ENCODE data around the gene MACROD2. TPM values are rescaled to one million over a fixed set of nuclear protein-coding genes. Genes with fewer than 3 reads are reported as not detected.

The MACROD2 gene
- total and polyA plus RNA-seq, 2 donors (not counting 1 experiment from before 2014, with no cell fraction given) = 5.3 to 6.7 TPM

- WGBS (ENCODE audit: insufficient coverage) = 86% methylated on average over 1 of the region's 3 CpGs
- intact Hi-C loops (cut with micrococcal nuclease) = no loop called here
- ChIA-PET POLR2A (no interaction called here), CTCF (no interaction called here)
- H3K4me3 ChIP-seq (ENCODE audit: control extremely low read depth in 1 of 5, extremely low read depth in 1 of 5, insufficient read depth in 1 of 5, low read depth in 2 of 5, low read length in 4 of 5) = no peak overlapping the region
- Mint-ChIP-seq H3K4me3 (no peak overlapping the region), H3K27ac (no peak overlapping the region), H3K27me3 (peaks cover 13% of the 10 kb centered on the region), H3K9me3 (ENCODE audit: insufficient read depth) (peaks cover 3% of the 10 kb centered on the region), H3K4me1 (no peaks in the 10 kb centered on the region)
- no peaks in the 10 kb centered on the region for H3K79me2 ChIP-seq (ENCODE audit: control insufficient read depth, insufficient read depth, low read length)
- no peak overlapping the region for H3K9ac ChIP-seq (ENCODE audit: low read length)
- no peaks in the 10 kb centered on the region for H3K4me1 ChIP-seq (ENCODE audit: control insufficient read depth in 2 of 2, insufficient read depth in 2 of 2, low read length in 2 of 2)
- no peak for TF ChIP-seq CTCF (IDR thresholded peaks at IDR 0.05)
- no peak for TF ChIP-seq EZH2 (IDR thresholded peaks at IDR 0.05; ENCODE audit: borderline replicate concordance, insufficient read depth, low read depth, low read length, poor library complexity, severe bottlenecking)
- no peak overlapping the region for H2AFZ ChIP-seq (ENCODE audit: insufficient read depth, low read depth, low read length, poor library complexity, severe bottlenecking)
- H3K9me3 ChIP-seq (ENCODE audit: control extremely low read depth in 1 of 3, control insufficient read depth in 2 of 3, insufficient read depth in 1 of 3, low read length in 2 of 3) = peaks cover 0 to 1% (median 0%) of the 10 kb centered on the region in 3 donors
- no peak for DNase-seq
- no peak for ATAC-seq (ENCODE audit: low read depth)
- H3K27me3 ChIP-seq (replicated peaks in 1 of 4; ENCODE audit: control extremely low read depth in 1 of 4, control insufficient read depth in 3 of 4, insufficient read depth in 4 of 4, low read length in 3 of 4) = no peaks in the 10 kb centered on the region
- no peak overlapping the region for H3K4me2 ChIP-seq (replicated peaks; ENCODE audit: low read depth, low read length, poor library complexity, severe bottlenecking)
- no peaks in the 10 kb centered on the region for H3K36me3 ChIP-seq (replicated peaks in 1 of 2; ENCODE audit: control extremely low read depth in 1 of 2, control insufficient read depth in 1 of 2, extremely low read depth in 1 of 2, insufficient read depth in 2 of 2, low read length in 1 of 2)
- no peaks in the 10 kb centered on the region for H4K20me1 ChIP-seq (ENCODE audit: control insufficient read depth, insufficient read depth, low read length, poor library complexity, severe bottlenecking)
- H3K27ac ChIP-seq (ENCODE audit: low read length in 2 of 2) = no peak overlapping the region
These were observed 882.1 kb downstream of the MACROD2 start for GRCh38 chr20:14877301-14878028.

- Histone ChIP-seq H3K9me3 (ENCODE audit: control extremely low read depth in 1 of 3, control insufficient read depth in 2 of 3, insufficient read depth in 1 of 3, low read length in 2 of 3) (peaks cover 0 to 1% (median 0%) of the 10 kb centered on the region in 3 donors), H3K4me3 (ENCODE audit: control extremely low read depth in 1 of 5, extremely low read depth in 1 of 5, insufficient read depth in 1 of 5, low read depth in 2 of 5, low read length in 4 of 5) (no peak overlapping the region), H3K36me3 (replicated peaks in 1 of 2; ENCODE audit: control extremely low read depth in 1 of 2, control insufficient read depth in 1 of 2, extremely low read depth in 1 of 2, insufficient read depth in 2 of 2, low read length in 1 of 2) (no peaks in the 10 kb centered on the region), H3K27me3 (replicated peaks in 1 of 4; ENCODE audit: control extremely low read depth in 1 of 4, control insufficient read depth in 3 of 4, insufficient read depth in 4 of 4, low read length in 3 of 4) (no peaks in the 10 kb centered on the region), H3K27ac (ENCODE audit: low read length in 2 of 2) (no peak overlapping the region), H3K4me1 (ENCODE audit: control insufficient read depth in 2 of 2, insufficient read depth in 2 of 2, low read length in 2 of 2) (no peaks in the 10 kb centered on the region), H2AFZ (ENCODE audit: insufficient read depth, low read depth, low read length, poor library complexity, severe bottlenecking) (no peak overlapping the region), H3K9ac (ENCODE audit: low read length) (no peak overlapping the region), H3K4me2 (replicated peaks; ENCODE audit: low read depth, low read length, poor library complexity, severe bottlenecking) (no peak overlapping the region), H3K79me2 (ENCODE audit: control insufficient read depth, insufficient read depth, low read length) (no peaks in the 10 kb centered on the region), H4K20me1 (ENCODE audit: control insufficient read depth, insufficient read depth, low read length, poor library complexity, severe bottlenecking) (no peaks in the 10 kb centered on the region)
- Mint-ChIP-seq H3K4me1 (no peaks in the 10 kb centered on the region), H3K27ac (no peak overlapping the region), H3K27me3 (peaks cover 13% of the 10 kb centered on the region), H3K4me3 (no peak overlapping the region), H3K9me3 (ENCODE audit: insufficient read depth) (peaks cover 3% of the 10 kb centered on the region)
- no peak for ATAC-seq (ENCODE audit: low read depth)
- intact Hi-C loops (cut with micrococcal nuclease) = no loop called here
- DNase-seq = no peak
- TF ChIP-seq CTCF (IDR thresholded peaks at IDR 0.05) (no peak), EZH2 (IDR thresholded peaks at IDR 0.05; ENCODE audit: borderline replicate concordance, insufficient read depth, low read depth, low read length, poor library complexity, severe bottlenecking) (no peak)
- ChIA-PET POLR2A (no interaction called here), CTCF (no interaction called here)
- no CpG with 5 or more reads among the region's 1 CpG for WGBS (ENCODE audit: insufficient coverage)
These were observed 883.3 kb downstream of the MACROD2 start for GRCh38 chr20:14878676-14879019.
